HG03097 (cell line): ENCODE measurements around the gene YBX2.

ENCODE experiments used
- ATAC-seq: cut with Tn5 transposase; IDR thresholded peaks from one replicate; pipeline ENCODE4 v1.9.1; 2021; ENCODE audit not compliant: unreplicated experiment, low FRiP score

The YBX2 gene

GRCh38 chr17:7323731-7324437 lies 29.4 kb upstream of the YBX2 start:
- ATAC-seq = no peak

GRCh38 chr17:7322520-7323194 lies 28.2 kb upstream of the YBX2 start:
- ATAC-seq = no peak

GRCh38 chr17:7321466-7321865 lies 27.0 kb upstream of the YBX2 start:
- ATAC-seq = no peak

GRCh38 chr17:7318121-7318860 lies 23.9 kb upstream of the YBX2 start:
- no peak for ATAC-seq

GRCh38 chr17:7317161-7317803 lies 22.8 kb upstream of the YBX2 start:
- no peak for ATAC-seq

- ATAC-seq = no peak
Observed at GRCh38 chr17:7315570-7316235, 21.3 kb upstream of the YBX2 start.

GRCh38 chr17:7314719-7315569 lies 20.5 kb upstream of the YBX2 start, which contains the start of gene GPS2:
Gene GPS2 (minus strand): TSS chr17:7315360. CDS start chr17:7315052, 308 bp downstream.
- ATAC-seq = peak; percentile 53

- ATAC-seq = no peak
Observed at GRCh38 chr17:7313890-7314718, 19.7 kb upstream of the YBX2 start.

GRCh38 chr17:7313088-7313889 lies 18.9 kb upstream of the YBX2 start:
- no peak for ATAC-seq

GRCh38 chr17:7312432-7313087 lies 18.1 kb upstream of the YBX2 start:
- no peak for ATAC-seq

GRCh38 chr17:7311110-7311705 lies 16.8 kb upstream of the YBX2 start:
- ATAC-seq = no peak

GRCh38 chr17:7309628-7310027 lies 15.2 kb upstream of the YBX2 start:
- no peak for ATAC-seq

- no peak for ATAC-seq
Observed at GRCh38 chr17:7308625-7309433, 14.4 kb upstream of the YBX2 start.

GRCh38 chr17:7307686-7308624 lies 13.5 kb upstream of the YBX2 start:
- peak; percentile 1 for ATAC-seq
